ENCODE measurements around the gene CXXC5. TPM values are rescaled to one million over a fixed set of nuclear protein-coding genes. Genes with fewer than 3 reads are reported as not detected.

Gene CXXC5
- total RNA-seq, 1 donor: 317 TPM

DNA sequence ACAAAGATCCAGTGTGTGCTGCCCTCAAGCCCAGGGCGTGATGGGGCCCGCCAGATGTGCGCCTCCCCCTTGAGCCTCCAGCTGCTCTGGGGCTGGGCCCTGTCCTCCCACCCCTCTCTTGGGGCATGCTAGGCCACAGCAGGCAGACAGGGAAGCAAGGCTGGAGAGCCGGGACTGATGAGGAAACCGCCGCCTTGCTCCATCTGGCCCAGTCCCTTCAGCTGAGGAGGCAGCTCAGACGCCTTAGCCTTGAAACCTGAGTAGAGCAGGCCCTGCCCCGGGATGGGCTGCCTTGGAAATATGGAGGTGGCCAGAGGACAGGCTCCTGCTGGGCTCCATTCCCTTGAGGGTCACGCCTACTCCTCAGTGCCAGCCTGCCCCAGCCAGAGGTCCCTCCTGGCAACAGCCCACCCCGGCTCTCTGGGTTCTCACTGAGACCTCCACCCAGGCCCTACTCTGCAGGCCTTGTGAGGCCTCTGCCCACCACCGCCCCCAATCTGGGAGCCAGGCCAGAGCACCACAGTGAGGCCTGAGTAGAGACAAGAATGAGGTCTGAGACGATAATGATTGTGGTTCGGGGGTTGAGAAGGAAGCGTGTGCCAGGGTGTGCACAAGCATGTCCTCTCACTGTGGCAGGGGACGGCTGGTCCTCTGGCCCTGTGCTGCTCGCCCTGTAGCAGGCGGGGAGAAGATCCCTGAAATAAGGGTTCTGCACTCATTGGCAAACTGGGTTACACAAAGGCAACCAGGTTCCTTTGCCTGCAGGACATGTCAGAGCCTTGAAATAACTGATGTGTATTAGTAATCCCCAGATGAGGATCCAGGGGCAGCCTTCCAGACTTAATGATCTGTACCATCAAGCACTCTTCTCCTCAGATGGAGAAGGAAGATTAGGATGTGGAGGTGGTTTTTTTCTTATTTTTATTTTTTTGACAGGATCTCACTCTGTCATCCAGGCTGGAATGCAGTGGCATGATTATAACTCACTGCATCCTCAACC, 30.9 kb downstream of the CXXC5 start:
- DNase-seq (ENCODE audit: low read depth in 2 of 3, low spot score in 2 of 3): no peak

DNA sequence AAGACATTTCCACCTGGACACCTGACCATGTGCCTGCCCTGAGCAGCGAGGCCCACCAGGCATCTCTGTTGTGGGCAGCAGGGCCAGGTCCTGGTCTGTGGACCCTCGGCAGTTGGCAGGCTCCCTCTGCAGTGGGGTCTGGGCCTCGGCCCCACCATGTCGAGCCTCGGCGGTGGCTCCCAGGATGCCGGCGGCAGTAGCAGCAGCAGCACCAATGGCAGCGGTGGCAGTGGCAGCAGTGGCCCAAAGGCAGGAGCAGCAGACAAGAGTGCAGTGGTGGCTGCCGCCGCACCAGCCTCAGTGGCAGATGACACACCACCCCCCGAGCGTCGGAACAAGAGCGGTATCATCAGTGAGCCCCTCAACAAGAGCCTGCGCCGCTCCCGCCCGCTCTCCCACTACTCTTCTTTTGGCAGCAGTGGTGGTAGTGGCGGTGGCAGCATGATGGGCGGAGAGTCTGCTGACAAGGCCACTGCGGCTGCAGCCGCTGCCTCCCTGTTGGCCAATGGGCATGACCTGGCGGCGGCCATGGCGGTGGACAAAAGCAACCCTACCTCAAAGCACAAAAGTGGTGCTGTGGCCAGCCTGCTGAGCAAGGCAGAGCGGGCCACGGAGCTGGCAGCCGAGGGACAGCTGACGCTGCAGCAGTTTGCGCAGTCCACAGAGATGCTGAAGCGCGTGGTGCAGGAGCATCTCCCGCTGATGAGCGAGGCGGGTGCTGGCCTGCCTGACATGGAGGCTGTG, 32.4 kb downstream of the CXXC5 start:
- DNase-seq (ENCODE audit: low read depth in 2 of 3, low spot score in 2 of 3): no peak

- no peak for DNase-seq (ENCODE audit: low read depth in 2 of 3, low spot score in 2 of 3)
Observed at GRCh38 chr5:139681112-139681458, 32.9 kb downstream of the CXXC5 start.

DNA sequence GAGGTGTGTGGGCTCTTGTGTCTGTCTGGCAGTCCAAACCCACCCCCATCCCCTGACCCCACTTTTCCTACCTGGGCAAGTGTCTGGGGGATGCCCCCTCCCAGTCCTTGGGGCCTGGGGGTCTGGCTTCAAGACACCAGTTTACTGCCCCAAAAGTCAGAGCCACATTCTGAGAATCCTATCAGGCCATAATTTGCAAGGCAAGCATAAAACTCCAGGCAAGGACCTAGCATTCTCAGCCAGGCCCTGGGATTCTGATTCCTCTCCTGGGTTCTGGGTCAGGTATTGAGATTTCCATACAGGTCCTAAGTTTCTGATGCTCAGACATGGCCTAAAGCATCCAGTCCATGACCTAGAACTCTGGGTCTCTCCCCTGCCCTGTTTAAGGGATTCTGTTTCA, 33.3 kb downstream of the CXXC5 start:
- no peak for DNase-seq (ENCODE audit: low read depth in 2 of 3, low spot score in 2 of 3)

GRCh38 chr5:139682016-139682975, 34.1 kb downstream of the CXXC5 start:
- DNase-seq (ENCODE audit: low read depth in 2 of 3, low spot score in 2 of 3): no peak

- no peak for DNase-seq (ENCODE audit: low read depth in 2 of 3, low spot score in 2 of 3)
Observed at GRCh38 chr5:139683295-139684271, 35.4 kb downstream of the CXXC5 start.

GRCh38 chr5:139684350-139684880, 36.3 kb downstream of the CXXC5 start:
- no peak for DNase-seq (ENCODE audit: low read depth in 2 of 3, low spot score in 2 of 3)

- DNase-seq (ENCODE audit: low read depth in 2 of 3, low spot score in 2 of 3): no peak
Observed at GRCh38 chr5:139684881-139685749, 37.0 kb downstream of the CXXC5 start.

DNA sequence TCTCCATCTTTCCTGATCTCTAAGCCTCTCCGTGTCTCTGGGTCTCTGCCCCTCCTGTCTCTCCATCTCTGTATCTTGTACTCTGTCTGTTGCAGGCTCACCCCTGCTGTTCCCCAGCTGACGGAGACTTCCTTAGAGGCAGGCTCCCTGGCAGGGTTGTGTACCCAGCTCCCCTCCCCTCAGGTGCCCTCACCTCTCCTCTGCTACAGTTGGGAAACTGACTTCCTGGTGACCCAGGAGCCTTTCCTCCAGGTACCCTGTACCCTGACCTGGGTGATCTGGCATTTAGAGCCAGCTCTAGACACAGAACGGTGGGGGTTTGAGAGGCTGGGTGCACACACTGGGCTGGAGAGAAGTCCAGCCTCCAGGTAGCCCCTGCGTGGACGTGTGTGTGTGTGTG, 37.7 kb downstream of the CXXC5 start:
- DNase-seq (ENCODE audit: low read depth in 2 of 3, low spot score in 2 of 3): no peak

DNA sequence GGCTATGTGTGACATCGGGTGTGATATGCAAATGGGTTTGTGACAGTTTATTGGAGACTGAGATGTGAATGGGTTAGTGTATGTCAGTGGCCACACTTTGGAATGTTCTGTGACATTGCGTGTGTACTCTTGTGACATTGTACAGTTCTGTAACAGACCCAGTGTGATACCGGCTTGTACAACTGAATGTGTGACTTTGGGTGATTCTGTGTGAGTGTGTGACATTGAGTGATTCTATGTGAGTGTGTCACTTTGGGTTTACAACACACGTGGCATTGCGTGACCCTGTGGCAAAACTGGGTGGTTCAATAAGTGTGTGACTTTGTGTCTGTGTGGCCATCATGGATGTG, 38.2 kb downstream of the CXXC5 start:
- no peak for DNase-seq (ENCODE audit: low read depth in 2 of 3, low spot score in 2 of 3)

DNA sequence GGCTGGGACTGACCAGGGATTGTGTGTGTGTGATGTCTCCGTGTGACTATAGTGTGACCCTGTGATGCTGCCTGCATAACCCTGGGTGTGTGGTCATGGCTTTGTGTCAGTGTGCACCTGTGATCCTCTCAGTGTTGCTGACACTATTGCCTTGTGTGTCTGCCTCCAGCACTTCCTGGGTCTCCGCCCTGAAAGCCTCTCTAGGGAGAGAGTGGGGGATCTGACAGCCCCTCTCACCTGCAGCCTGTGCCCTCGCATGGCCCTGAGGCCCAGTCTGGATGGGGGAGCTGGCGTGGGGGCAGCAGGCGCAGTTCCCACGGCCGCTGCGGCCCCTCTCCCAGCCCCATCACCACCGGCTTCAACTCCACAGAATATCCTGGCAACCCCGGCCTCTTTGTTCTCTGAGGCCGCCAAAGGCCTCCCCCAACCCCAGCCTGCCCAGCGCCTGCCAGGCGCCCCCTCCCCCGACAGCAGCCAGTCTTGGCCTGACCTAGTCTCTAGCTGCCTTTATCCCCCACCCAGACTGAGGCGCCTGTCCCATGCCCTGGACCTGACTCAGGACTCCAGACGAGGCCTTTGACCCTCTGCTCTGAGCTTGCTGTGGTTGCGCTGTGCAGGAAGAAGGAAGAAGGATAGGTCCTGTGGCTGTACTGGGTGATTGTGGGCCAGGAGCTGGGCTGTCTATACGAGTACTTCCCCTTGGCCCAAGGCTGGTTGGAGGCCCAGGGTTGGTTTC, 38.7 kb downstream of the CXXC5 start:
- no peak for DNase-seq (ENCODE audit: low read depth in 2 of 3, low spot score in 2 of 3)

DNA sequence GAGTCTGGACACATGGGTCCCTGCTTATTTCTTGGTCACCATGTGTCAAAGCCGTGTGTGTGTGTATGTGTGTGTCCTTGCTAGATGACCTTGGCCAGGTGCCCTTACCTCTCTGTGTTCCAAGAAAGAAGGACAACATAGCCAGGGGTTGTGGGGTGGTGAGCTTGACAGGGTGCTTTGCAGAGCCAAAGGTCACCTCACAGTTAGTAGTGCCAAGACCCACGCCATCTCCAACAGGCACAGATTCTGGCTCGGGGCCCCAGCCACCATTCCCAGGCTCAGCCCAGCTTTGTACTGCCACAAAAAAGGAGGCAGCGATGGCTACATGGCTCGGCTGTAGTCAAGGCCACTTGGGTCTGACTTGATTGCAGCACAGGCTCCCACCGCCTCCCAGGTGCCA, 39.5 kb downstream of the CXXC5 start:
- no peak for DNase-seq (ENCODE audit: low read depth in 2 of 3, low spot score in 2 of 3)

DNA sequence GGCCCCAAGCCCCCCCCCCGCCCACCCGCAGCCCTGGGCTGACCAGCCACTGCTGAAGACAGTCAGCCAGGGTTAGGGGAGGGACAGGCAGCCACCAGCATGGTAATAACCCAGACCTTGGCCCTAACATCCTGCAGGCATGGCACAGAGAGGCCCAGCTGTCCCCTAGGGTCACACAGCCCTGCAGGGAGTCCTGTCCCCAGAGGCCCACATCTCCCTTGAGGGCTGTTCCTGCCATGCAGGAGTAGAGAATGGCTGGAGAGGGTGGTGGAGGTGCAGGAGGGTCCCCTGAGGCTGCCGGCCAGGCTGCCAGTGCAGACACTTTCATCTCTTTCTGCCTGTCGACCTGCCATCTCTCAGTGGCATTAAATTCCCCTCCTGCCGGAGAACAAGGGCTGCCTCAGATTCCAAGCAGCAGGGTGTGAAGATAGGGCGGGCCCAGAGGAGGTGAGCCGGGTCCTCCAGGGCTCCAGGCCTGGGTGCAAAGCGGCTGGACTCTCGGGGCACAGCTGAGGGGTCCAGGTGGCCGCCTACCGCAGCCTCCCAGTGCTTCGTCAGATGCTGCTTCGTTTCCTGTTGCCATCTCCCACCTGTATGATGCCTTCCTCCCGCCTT, 40.0 kb downstream of the CXXC5 start:
- DNase-seq (ENCODE audit: low read depth in 2 of 3, low spot score in 2 of 3): no peak

DNA sequence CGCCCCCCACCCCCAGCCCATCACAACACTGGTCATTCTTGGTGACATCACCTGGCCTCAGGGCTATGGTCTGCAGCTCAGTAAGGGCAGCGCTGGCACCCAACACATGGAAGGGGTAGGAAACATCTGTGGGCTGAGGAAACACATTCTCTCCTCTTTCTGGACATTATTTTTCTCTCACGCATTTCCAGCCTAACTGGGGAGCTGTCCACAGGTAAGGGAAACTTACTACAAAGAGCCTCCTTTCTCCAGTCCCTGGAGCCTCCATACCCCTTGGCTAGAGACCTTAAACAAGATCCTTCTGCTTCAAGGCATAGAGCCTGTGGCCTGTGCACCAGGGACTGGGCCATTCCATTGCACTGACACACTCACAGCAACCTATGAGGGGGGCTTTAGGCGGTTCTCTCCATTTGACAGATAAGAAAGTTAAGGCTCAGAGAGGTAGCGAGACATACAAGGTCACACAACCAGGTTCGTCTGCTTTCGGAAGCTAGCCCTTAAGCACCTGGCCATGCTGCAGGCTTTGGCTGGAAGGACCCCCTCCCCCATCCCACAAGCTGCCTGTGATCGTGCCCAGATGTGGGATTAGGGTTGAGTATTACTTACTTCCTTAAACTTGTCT, 40.7 kb downstream of the CXXC5 start:
- no peak for DNase-seq (ENCODE audit: low read depth in 2 of 3, low spot score in 2 of 3)

DNA sequence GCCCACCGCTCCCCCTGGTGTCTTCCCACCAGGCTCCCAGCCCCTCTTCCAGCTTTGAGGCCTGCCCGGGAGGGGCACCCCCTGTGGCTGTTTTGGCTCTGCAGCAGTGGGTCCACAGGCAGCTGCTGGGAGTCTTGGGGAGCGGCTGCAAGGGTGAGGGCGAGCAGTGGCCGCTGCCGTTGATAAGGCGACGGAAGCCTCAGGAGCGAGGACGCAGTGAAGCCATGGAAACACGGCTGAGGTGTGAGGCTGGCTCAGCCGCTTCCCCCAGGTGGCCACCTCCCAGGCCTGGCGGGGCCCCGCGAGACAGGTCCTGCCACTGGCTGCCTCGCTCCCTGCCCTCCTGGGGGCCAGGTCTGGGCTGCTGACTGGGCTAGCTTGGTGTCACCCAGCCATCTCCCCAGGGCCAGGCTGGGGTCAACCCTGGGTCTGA, 41.5 kb downstream of the CXXC5 start:
- peak in 1 of 3 donors; percentile 40 for DNase-seq (ENCODE audit: low read depth in 2 of 3, low spot score in 2 of 3)

DNA sequence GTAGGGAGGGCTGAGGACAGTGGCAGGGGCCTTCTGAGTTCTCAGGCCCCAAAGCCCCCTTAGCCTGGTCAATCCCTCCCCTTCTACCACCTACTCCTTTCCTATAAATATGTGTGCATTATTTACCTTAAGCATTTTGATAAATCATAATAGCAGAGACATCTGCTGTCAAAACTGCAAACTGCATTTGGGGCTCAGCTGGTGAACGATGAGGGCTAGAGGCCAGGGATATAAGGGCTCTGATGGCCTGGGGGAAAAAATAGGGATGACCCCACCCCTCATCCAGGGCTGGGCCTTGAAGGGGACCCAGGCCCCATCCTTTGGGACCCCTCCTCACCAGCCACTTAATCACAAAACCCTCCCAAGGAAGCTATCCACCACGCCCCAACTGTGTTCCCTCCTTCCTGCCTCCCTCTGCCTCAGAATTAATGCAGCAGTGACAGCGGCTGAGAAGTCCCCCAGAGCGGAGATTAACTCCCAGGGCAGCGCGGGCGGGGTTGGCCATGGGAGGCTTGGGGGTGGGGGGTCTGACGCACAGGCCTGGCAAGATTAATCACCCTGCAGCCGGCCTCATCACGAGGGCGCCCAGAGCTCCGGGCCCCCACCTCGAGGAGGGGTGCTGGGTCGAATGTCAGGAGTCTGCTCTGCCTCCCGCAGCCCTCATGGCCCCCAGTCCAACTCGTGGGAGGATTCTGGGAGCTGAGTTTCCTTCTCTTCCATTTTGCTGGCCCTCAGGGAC, 42.1 kb downstream of the CXXC5 start:
- peak in 2 of 3 donors; percentile 67 to 73 for DNase-seq (ENCODE audit: low read depth in 2 of 3, low spot score in 2 of 3)
